ENCODE measurements around the gene NR5A1.

Gene NR5A1

GRCh38 chr9:124498499-124499146 lies 8.6 kb downstream of the NR5A1 start:
- DNase-seq (ENCODE audit: low read depth), result no peak

DNA sequence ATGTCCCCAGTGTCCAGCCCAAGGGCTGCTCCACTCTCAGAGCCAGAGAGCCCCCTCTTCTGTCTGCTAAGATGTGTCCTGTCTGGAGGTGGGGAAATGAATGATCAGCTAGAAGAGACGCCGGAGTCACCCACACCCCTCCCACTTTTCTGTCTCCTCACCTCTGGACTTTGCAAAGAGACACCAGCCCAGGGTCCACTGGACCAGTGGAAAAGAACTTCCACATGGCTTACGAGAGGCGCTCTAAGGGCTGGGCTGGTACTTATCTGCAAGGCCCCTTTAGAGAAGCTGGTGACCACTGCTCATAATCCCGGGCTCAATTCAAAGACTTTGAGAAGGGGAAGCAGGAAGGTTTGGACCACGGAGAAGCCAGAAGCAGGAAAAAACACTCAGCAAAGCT lies 9.2 kb downstream of the NR5A1 start:
- DNase-seq (ENCODE audit: low read depth), result no peak

DNA sequence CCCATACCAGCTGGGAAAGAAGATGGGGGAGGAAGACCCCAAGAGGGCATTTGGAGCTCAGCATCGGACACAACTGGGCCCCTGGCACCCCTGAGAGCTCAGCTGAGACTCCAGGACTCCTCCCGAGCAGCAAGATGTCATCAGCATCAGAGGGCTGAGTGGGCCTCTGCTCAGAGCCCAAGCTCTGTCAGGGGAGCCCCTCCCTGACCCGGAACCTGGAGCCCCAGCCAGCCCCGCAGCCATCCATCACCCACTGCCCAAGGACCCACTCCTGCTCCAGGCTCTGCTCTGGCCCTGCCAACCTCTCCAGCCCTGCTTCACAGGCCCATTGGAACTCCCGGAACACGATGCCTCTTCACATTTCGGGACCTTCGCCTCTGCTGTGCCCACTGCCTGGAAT lies 9.8 kb downstream of the NR5A1 start:
- DNase-seq (ENCODE audit: low read depth), result no peak

DNA sequence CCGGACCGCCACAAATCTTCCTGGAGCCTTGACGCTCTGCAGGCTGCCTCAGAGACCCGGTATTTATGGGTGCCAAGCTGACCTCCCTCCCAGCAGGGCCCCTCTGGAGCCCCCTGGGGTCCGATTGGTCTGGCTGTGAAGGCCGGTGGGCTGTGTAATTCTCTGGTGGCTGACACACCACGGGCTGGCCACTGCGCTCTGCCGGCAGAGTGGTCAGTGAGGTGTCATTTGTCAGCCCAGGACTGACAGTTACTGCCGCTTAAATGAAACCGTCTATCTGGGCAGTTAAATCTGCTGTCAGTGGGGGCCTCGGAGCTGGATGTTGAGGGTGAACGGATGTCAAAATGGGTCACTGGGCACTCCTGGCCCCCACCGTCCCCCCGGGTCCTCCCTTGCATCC lies 10.7 kb downstream of the NR5A1 start:
- no peak for DNase-seq (ENCODE audit: low read depth)

DNA sequence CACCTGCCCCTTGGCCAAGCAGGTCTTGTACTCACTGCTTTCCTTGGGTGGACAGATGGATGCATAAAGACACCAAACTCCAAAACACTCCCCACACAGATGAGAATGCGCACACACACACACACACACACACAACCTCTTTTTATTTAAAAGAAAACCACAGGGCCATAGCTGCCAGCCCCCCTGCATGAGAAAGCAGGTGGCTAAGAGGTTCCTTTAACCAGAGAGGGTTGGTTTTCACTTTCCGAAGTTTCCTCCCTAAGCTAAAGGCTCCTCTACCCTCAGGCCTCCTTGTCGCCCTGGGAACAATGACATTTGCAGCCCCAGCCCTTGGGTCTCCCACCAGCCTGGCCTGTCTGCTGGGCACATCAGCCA lies 11.1 kb downstream of the NR5A1 start:
- no peak for DNase-seq (ENCODE audit: low read depth)

DNA sequence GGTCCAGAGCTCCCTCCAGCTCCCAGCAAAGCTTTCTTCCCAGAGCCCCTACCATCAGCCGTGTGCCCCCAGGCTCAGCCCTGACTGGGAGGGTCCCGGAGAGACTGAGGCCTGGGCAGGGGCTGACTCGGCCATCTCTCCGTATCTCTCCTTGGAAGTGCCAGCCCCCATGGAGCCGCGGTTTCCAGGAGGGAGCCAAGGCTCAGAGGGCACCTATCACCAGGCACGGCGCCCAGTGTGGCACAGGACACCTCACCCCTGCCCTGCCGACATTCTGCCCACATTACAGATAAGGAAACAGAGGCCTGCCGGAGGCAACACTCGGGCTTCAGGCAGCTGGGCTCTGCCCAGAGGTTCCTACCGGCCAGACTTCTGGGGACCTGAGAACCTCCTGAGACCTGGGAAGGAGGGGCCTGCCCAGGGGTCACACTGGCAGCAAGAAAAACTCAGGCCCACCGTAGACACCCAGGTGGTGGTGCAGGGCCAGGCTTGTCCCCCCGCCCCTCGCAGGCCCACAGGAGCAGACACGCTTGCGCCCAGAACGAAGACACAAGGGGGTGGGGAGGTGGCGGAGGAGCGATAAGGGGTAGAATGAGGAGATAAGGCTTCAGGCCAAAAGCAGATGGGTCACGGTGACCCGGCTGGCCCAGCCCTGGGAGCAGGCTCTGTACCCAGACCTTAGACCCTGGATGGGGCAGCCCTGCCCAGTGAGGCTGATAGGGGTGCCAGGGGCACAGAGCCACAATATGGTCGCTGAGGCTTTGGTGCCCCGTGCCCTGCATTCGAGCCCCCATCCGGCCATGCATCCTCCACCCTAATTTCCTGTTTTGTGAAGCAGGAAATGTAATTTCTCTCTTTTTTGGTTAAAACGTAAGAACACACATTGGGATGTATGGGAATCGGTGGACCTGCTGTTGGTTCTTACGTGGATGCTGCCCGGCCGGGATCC lies 11.8 kb downstream of the NR5A1 start:
- DNase-seq (ENCODE audit: low read depth), result no peak

GRCh38 chr9:124493794-124494479 lies 13.3 kb downstream of the NR5A1 start:
- DNase-seq (ENCODE audit: low read depth), result no peak

GRCh38 chr9:124493218-124493617 lies 14.0 kb downstream of the NR5A1 start:
- DNase-seq (ENCODE audit: low read depth), result no peak

- no peak for DNase-seq (ENCODE audit: low read depth)
Observed at GRCh38 chr9:124492818-124493217, 14.4 kb downstream of the NR5A1 start.

DNA sequence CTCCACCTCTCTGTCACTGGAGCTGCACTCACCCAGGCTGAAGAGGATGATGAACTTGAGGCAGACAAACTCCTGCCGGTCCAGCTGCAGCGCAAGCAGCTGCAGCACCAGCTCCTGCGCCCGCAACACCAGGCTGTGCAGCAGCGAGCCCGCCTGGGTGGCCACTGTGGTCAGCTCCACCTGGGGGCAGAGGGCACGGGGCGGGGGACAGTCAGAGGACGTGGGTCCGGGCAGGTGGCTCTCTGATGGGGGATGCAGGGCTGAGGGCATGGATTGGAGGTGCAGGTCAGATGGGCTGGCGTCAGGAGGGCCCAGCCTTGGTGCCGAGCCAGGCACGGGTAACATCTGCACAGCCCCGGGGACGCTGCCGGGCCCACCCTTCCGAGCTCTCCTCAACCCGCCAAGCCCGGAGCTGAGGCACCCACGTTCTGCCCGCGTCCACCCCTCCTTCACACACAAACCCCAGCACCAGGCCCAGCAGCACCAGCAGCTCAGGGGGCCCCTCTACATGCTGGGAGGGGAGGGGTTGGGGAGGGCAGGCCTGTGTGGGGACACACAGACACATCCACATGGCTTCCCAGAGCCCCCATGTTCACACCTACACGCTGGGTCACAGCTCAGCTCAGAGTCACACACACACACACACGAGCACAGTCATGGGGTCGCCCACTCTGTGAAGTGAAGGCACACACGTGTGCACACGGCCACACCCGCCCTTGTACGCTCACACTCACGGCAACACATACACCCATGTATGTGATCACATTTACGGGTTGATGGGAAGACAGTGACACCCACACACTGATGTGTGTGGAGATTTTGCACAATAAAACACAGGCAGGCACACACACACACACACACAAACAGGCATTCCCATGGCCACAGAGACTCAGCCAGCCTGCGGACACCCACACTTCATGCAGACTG lies 15.9 kb downstream of the NR5A1 start:
- no peak for DNase-seq (ENCODE audit: low read depth)

GRCh38 chr9:124490004-124490403 lies 17.2 kb downstream of the NR5A1 start:
- no peak for DNase-seq (ENCODE audit: low read depth)

DNA sequence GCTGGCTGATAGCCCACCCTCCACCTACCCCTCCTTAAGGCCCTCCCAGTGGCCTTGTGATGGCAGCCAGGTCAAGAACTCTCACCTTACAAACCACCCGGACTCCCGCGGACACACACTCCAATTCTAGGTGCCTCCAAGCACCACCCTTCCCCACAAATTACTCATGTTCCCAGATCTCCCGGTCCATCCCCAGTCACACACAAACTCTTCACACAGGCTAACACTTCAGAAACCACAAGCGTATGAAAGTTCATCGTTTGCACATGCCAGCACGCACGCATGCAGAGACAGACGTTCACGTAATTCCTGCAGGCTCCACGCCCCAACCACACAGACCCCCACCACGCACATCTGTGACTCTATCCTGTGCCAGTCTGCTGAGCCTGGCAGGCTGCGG lies 18.0 kb downstream of the NR5A1 start:
- DNase-seq (ENCODE audit: low read depth), result no peak

- no peak for DNase-seq (ENCODE audit: low read depth)
Observed at GRCh38 chr9:124488641-124489210, 18.5 kb downstream of the NR5A1 start.

GRCh38 chr9:124487260-124488182 lies 19.7 kb downstream of the NR5A1 start:
- DNase-seq (ENCODE audit: low read depth), result no peak

DNA sequence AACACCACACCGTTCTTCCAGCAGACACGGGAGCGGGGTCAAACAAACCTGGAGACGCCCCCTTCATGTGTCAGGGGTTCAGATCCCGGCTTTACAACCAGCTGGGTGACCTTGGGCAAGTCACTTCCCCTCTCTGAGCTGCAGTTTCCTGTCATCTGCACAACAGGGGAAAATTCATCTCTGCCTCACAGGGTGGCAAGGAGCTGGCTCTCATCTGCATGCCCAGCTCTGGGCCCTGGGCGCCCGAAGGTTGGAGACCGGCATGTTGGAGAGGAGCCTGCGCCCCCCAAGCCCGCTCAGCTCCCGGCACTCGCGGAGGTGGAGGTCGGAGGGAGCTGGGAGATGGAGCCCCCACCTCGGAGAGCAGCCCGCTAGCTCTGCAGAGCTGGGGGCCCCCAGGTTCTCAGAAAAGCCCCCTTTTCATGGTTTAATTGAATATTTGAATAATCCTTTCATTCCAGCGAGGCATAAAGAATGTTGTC lies 20.4 kb downstream of the NR5A1 start:
- no peak for DNase-seq (ENCODE audit: low read depth)

- no peak for DNase-seq (ENCODE audit: low read depth)
Observed at GRCh38 chr9:124485936-124486335, 21.3 kb downstream of the NR5A1 start.

DNA sequence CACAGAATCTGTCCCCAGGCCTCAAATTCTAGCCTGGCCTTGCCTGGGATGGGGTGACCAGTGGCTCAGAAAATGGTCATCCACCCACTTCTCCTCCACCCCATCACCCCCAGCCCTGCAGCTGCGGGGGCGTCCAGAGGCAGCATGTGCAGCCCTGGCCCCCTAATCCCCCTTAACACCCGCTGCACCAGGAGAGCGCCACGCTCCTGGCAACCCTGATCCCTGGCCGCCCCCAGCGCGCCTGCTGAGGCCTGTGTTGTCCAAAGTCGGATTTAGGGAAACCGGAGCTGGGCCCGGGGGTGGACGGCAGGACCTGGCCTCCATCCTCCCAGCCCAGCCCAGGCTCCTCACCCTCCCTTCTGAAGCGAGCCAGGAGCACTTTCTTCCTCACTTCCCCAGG lies 22.0 kb downstream of the NR5A1 start:
- no peak for DNase-seq (ENCODE audit: low read depth)

DNA sequence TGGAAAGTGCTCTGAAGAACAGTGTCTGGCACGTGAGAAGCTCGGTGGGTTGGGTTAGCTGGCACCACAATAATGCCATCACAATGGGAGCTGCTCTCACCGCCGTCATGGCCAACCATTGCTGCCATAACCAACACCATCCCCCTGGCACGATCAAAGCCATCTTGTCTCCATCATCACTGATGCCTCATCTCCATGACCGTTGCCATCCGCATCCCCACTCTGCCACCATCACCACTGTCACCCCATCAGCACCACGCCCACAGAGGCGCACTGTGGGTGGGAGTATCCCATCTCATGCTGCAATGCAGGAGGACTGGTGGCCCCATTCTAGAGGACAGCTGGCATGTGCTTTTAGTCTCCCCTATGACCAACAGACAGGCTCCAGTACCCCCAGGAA lies 23.7 kb downstream of the NR5A1 start:
- DNase-seq (ENCODE audit: low read depth), result no peak

GRCh38 chr9:124482431-124483031 lies 24.7 kb downstream of the NR5A1 start:
- no peak for DNase-seq (ENCODE audit: low read depth)

DNA sequence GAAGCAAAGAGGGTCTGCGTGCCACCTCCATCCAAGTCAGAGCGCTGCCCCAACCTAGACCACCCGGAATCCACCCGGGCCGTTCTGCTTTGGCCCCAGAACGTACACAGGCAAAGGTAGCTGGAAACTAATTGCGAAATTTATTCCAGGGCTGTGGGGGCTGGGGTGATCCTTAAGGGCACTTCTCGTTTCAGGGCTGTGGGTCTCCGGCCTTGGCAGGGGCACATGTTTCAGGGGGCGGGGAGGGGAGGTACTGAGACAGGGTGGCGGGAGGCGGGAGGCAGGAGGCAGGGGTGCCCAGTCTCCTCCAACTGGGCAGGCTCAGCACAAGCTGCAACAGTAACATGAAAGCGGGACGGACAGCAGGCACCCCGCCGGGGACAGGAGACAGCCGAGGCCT lies 26.1 kb downstream of the NR5A1 start:
- DNase-seq (ENCODE audit: low read depth), result no peak
